ES-I3 (cell line): ENCODE measurements around the gene RARS2.
"Not testable (repeated sequence)": the region's sequence is repeated elsewhere in the genome, so short reads cannot be mapped to it uniquely, and the experiment has no call there.

Experiments used
- H3K36me3 ChIP-seq: 2 replicates; pipeline ENCODE4 v1.6.1; 2013; ENCODE audit warnings: mild to moderate bottlenecking, low read length, control low read depth, moderate library complexity; ENCODE audit not compliant: insufficient read depth
- H3K4me1 ChIP-seq: 2 replicates; pipeline ENCODE4 v1.6.1; 2013; ENCODE audit warnings: mild to moderate bottlenecking, control low read depth, low read length; ENCODE audit not compliant: insufficient read depth
- H3K9ac ChIP-seq: 2 replicates; pipeline ENCODE4 v1.6.1; 2013; ENCODE audit warnings: low read depth, mild to moderate bottlenecking, low read length, moderate library complexity
- H3K9me3 ChIP-seq: 2 replicates; pipeline ENCODE4 v1.6.1; 2013; ENCODE audit warnings: mild to moderate bottlenecking, low read length, moderate library complexity; ENCODE audit not compliant: control insufficient read depth, insufficient read depth

RARS2 gene

DNA sequence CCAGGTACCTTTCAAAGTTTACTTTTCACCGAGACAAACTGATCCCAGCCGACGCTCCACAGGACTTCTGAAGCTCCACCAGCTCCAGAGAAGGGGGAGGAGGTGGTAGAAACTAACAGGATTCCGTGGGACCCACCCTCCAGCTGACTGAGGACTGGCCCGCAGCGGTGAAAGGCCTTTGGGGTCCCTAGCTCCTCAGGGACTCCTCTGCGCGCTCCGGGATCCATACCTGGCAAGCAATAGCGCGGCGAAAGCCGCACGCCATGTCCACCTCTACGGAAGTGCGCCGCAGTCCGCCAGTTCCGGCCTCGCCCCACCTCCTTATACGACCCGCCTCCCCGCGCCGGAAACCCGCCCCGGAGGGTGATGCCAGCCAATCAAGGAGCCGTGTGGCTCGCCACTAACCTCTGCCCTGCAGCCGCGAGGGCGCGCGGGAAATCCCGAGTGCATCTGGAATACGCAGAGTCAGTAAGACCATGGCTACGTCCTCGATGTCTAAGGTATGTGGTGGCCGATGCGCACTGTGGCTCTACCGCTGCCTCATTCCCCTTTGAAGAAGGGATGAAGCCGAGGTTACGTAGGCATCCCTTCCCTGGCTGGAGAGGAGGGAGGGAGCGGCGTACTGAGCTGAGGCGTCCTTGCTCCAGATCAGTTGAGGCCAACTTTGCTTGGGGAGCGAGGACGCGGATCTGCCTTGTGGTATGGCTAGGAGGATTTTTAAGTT is at the start of gene RARS2, which contains the start of gene ORC3:
TSS of gene RARS2 (minus strand) at position 295 of the 724 bp plus-strand sequence. CDS start at position 265, 30 bp downstream.
TSS of gene ORC3 (plus strand) at position 443 of the 724 bp plus-strand sequence. CDS start at position 477, 34 bp downstream.
- Histone ChIP-seq H3K4me1 (peaks cover 5% of the 10 kb centered on the region; the same call in 1 of the 2 replicates), H3K36me3 (0 out of 2 replicates have a peak, but pooled peaks cover 3% of the 10 kb centered on the region), H3K9me3 (no peaks in the 10 kb centered on the region), H3K9ac (peak within 1 kb of the TSS; percentile 82)

GRCh38 chr6:87639373-87639772 is 49.6 kb upstream of the RARS2 start:
- Histone ChIP-seq H3K9me3 (no peaks in the 10 kb centered on the region), H3K36me3 (peaks cover 10% of the 10 kb centered on the region)

GRCh38 chr6:87637106-87637505 is 47.3 kb upstream of the RARS2 start:
- Histone ChIP-seq H3K36me3 (peaks cover 10% of the 10 kb centered on the region), H3K9ac (no peak overlapping the region), H3K4me1 (no peaks in the 10 kb centered on the region; the same call in 1 of the 2 replicates), H3K9me3 (no peaks in the 10 kb centered on the region)

More at GRCh38 chr6:87639373-87639772, 49.6 kb upstream of the RARS2 start:
- no peaks in the 10 kb centered on the region; the same call in 1 of the 2 replicates for H3K4me1 ChIP-seq
- no peak overlapping the region for H3K9ac ChIP-seq

- Histone ChIP-seq H3K4me1 (no peaks in the 10 kb centered on the region; the same call in 1 of the 2 replicates), H3K9me3 (no peaks in the 10 kb centered on the region), H3K36me3 (peaks cover 10% of the 10 kb centered on the region), H3K9ac (no peak overlapping the region)
Measured at GRCh38 chr6:87636315-87636714, 46.5 kb upstream of the RARS2 start.

- Histone ChIP-seq H3K9ac (no peak overlapping the region), H3K36me3 (peaks cover 5% of the 10 kb centered on the region), H3K9me3 (no peaks in the 10 kb centered on the region), H3K4me1 (no peaks in the 10 kb centered on the region)
Measured at GRCh38 chr6:87633851-87634250, 44.1 kb upstream of the RARS2 start.

GRCh38 chr6:87630746-87631145 is 41.0 kb upstream of the RARS2 start:
- H3K9me3 ChIP-seq = no peaks in the 10 kb centered on the region
- H3K36me3 ChIP-seq = no peaks in the 10 kb centered on the region; the same call in 1 of the 2 replicates
- no peak overlapping the region for H3K9ac ChIP-seq
- H3K4me1 ChIP-seq = no peaks in the 10 kb centered on the region

DNA sequence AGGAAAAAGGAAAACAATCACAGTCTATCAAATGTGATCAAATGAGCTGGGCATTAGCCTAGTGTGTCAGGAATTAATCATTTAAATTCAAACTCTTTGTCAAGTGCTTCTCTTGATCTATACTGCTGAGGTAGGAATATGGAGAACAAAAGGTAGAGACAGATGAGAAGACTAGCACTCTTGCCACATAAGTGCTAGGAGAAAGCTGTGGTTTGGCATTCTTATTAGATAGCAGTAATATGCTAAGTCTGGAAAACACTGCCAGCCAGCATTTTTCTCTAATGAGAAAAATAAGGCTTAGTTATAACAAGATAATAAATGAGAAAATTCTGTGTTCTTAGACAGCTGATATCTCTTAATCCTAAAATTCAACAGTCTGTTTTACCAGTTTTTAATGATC is 39.1 kb upstream of the RARS2 start:
- H3K4me1 ChIP-seq = no peaks in the 10 kb centered on the region
- no peak overlapping the region for H3K9ac ChIP-seq
- no peaks in the 10 kb centered on the region for H3K9me3 ChIP-seq
- H3K36me3 ChIP-seq = no peaks in the 10 kb centered on the region

GRCh38 chr6:87628424-87628823 is 38.6 kb upstream of the RARS2 start:
- Histone ChIP-seq H3K36me3 (0 out of 2 replicates have a peak, but pooled peaks cover under 1% of the 10 kb centered on the region), H3K9ac (no peak overlapping the region)

DNA sequence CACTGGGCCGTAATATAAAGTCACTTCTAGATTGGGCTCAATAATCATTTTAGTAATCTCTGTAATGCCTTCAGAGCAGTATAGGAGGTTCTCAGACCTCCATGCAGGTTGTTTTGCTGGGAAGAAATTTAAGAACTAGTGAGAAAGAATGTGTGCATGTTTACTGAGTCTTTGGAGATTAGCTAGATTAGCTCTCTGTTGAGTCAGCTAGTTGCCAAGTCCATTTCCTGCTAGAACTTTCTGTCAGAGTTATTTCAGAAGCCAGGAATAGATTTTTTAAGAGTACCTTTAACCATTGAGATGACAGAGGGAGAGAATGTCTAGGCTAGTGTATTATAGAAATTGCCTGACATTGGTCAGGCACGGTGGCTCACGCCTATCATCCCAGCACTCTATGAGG is 33.5 kb upstream of the RARS2 start:
- Histone ChIP-seq H3K4me1 (no peaks in the 10 kb centered on the region), H3K9ac (no peak overlapping the region), H3K36me3 (peaks cover 12% of the 10 kb centered on the region), H3K9me3 (no peaks in the 10 kb centered on the region)

More at GRCh38 chr6:87628424-87628823, 38.6 kb upstream of the RARS2 start:
- Histone ChIP-seq H3K4me1 (no peaks in the 10 kb centered on the region), H3K9me3 (no peaks in the 10 kb centered on the region)

DNA sequence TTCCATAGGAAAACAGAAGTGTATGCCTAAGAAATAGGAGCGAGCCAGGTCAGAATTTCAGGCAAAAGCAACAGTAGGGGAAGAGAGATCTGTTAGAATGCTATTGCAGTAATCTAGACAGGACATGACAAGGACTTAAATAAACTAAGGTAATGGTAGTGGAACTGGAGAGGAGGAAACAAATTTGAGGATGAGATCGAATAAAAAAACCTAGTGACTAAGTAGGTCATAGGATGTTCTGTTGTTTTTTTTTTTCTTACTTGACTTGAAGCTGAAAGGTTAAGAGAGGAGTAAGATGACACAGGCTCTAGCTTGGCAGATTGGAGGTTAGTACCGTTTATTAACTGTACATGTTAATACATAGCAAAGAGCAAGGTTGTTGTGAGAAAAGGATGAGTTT is 28.7 kb upstream of the RARS2 start:
- no peak overlapping the region for H3K9ac ChIP-seq
- no peaks in the 10 kb centered on the region for H3K4me1 ChIP-seq
- peaks cover 18% of the 10 kb centered on the region for H3K36me3 ChIP-seq
- no peaks in the 10 kb centered on the region for H3K9me3 ChIP-seq

- Histone ChIP-seq H3K9me3 (no peaks in the 10 kb centered on the region), H3K4me1 (no peaks in the 10 kb centered on the region), H3K9ac (no peak overlapping the region), H3K36me3 (peaks cover 20% of the 10 kb centered on the region)
Measured at GRCh38 chr6:87617405-87617804, 27.6 kb upstream of the RARS2 start.

DNA sequence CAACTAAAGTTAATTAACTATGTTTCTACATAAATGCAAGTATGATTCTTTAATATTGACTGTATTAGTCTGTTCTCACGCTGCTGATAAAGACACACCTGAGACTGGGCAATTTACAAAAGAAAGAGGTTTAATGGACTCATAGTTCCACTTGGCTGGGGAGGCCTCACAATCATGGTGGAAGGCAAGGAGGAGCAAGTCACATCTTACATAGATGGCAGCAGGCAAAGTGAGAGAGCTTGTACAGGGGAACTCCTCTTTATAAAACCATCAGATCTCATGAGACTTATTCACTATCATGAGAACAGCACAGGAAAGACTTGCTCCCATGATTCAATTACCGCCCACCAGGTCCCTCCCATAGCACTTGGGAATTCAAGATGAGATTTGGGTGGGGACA is 23.2 kb upstream of the RARS2 start:
- H3K9ac ChIP-seq, H3K9me3 ChIP-seq, H3K4me1 ChIP-seq: not testable (repeated sequence)
- peaks cover 11% of the 10 kb centered on the region; the same call in 1 of the 2 replicates for H3K36me3 ChIP-seq

GRCh38 chr6:87608802-87609201 is 19.0 kb upstream of the RARS2 start:
- Histone ChIP-seq H3K4me1 (no peaks in the 10 kb centered on the region; the same call in 1 of the 2 replicates), H3K9me3 (no peaks in the 10 kb centered on the region), H3K36me3 (peaks cover 6% of the 10 kb centered on the region; the same call in 1 of the 2 replicates), H3K9ac (no peak overlapping the region)

DNA sequence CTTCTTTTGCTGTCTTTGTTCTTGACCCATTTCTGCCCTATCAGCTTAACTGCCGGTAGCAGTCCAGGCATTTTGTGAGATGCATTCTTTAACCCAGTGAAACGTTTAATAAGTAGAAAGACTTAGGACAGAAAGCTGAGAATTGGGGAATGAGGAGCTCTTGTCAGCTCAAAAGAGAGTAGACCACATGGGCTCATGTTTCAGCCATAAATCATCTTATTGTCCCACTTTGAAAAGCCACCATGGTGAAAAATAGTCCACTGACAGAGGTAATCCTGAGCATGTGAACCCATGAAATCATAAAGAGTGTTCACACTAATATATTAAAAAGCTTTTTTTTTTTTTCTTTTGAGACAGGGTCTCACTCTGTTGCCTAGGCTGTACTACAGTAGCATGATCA is 16.4 kb upstream of the RARS2 start:
- Histone ChIP-seq H3K36me3 (no peaks in the 10 kb centered on the region; the same call in 1 of the 2 replicates), H3K9ac (no peak overlapping the region), H3K4me1 (no peaks in the 10 kb centered on the region; the same call in 1 of the 2 replicates), H3K9me3 (no peaks in the 10 kb centered on the region)

GRCh38 chr6:87600576-87600975 is 10.8 kb upstream of the RARS2 start:
- no peaks in the 10 kb centered on the region; the same call in 1 of the 2 replicates for H3K4me1 ChIP-seq
- no peak overlapping the region for H3K9ac ChIP-seq
- no peaks in the 10 kb centered on the region for H3K9me3 ChIP-seq
- peaks cover 6% of the 10 kb centered on the region; the same call in 1 of the 2 replicates for H3K36me3 ChIP-seq
